PFSK-1 (cell line): Measurements from ENCODE around the gene PEAK3.

ENCODE experiments used
- FOXP2 ChIP-seq: optimal IDR thresholded peaks from 2 replicates; pipeline ENCODE3; 2011; ENCODE audit warnings: borderline replicate concordance, control low read depth, inconsistent platforms; ENCODE audit not compliant: insufficient read depth; ENCODE audit errors: extremely low read length, extremely low read depth
- REST ChIP-seq, 2 experiments: IDR thresholded peaks; 2 replicates each; pipeline versions ENCODE4 v1.6.1 to v1.8.0; 2011 to 2012; ENCODE audit warnings: low read depth in 2 of 2, low read length in 2 of 2, control low read depth in 1 of 2, inconsistent platforms in 1 of 2, mild to moderate bottlenecking in 1 of 2, moderate library complexity in 1 of 2; ENCODE audit not compliant: insufficient read depth in 1 of 2

- TF ChIP-seq REST (IDR thresholded peaks at IDR 0.05; ENCODE audit: insufficient read depth in 1 of 2, low read depth in 2 of 2, low read length in 2 of 2) (0 out of 4 replicates have a peak, but pooled peaks of 1 of the 2 experiments have one; percentile 35), FOXP2 (peak; percentile 81)
Observed at GRCh38 chr19:2236314-2237050, 45.5 kb downstream of the PEAK3 start, which contains the start of the genes PLEKHJ1 and SF3A2.
